RWPE1 (cell line): ENCODE data around the gene PPM1B.

Source experiments
- CTCF ChIA-PET: fragments of 350-600 bp; sonication (Branson Sonifier 250); formaldehyde crosslinking; extraction: SDS; loops from one replicate; lab custom pipeline; 2021; lab: Yijun Ruan, JAX
- POLR2A ChIA-PET: fragments of 400-600 bp; formaldehyde crosslinking; extraction: SDS; loops from one replicate; lab custom pipeline; 2020; ENCODE audit warnings: antibody characterized with exemption; ENCODE audit not compliant: low non-redundant PET; lab: Yijun Ruan, JAX
- DNase-seq: peaks from one replicate; pipeline ENCODE4 v3.0.0; 2012; ENCODE audit warnings: low spot score
- H3K27ac ChIP-seq: fragments of 450-650 bp; 2 replicates; pipeline ENCODE4 v1.5.1; 2017
- CTCF ChIP-seq: fragments of 450-650 bp; conservative IDR thresholded peaks from 2 replicates; pipeline ENCODE4 v1.5.1; 2017; ENCODE audit warnings: low read depth, mild to moderate bottlenecking

The PPM1B gene

GRCh38 chr2:44188696-44189095 lies 20.0 kb downstream of the PPM1B start:
- DNase-seq = no peak
- TF ChIP-seq CTCF = no peak
- ChIA-PET POLR2A (no interaction called here), CTCF (no interaction called here)
- no peak overlapping the region for H3K27ac ChIP-seq

GRCh38 chr2:44189104-44189503 lies 20.4 kb downstream of the PPM1B start:
- no peak for TF ChIP-seq CTCF
- CTCF ChIA-PET = no interaction called here
- POLR2A ChIA-PET = no interaction called here
- DNase-seq = no peak
- H3K27ac ChIP-seq = no peak overlapping the region

GRCh38 chr2:44190526-44190925 lies 21.9 kb downstream of the PPM1B start:
- CTCF ChIA-PET = interaction anchor here (0.5 to 0.8 kb wide), 4 partner anchors 18 to 719 kb away, joined by 3 read pairs; no protein-coding TSS in a partner anchor

GRCh38 chr2:44191739-44192138 lies 23.1 kb downstream of the PPM1B start:
- ChIA-PET CTCF (interaction anchor here (0.7 kb wide), 1 partner anchor 22 kb away, joined by 5 read pairs; no protein-coding TSS in a partner anchor), POLR2A (no interaction called here)
- TF ChIP-seq CTCF = no peak
- DNase-seq = no peak
- H3K27ac ChIP-seq = no peak overlapping the region

More at GRCh38 chr2:44190526-44190925, 21.9 kb downstream of the PPM1B start:
- H3K27ac ChIP-seq = no peak overlapping the region
- DNase-seq = no peak
- no peak for TF ChIP-seq CTCF
- POLR2A ChIA-PET = no interaction called here

- no peak for TF ChIP-seq CTCF
- DNase-seq = no peak
- POLR2A ChIA-PET = no interaction called here
- H3K27ac ChIP-seq = no peak overlapping the region
- CTCF ChIA-PET = no interaction called here
Measured at GRCh38 chr2:44192646-44193045, 24.0 kb downstream of the PPM1B start.

- POLR2A ChIA-PET = no interaction called here
- no peak for TF ChIP-seq CTCF
- CTCF ChIA-PET = no interaction called here
Measured at GRCh38 chr2:44195714-44196113, 27.0 kb downstream of the PPM1B start.

More at GRCh38 chr2:44195714-44196113, 27.0 kb downstream of the PPM1B start:
- no peak for DNase-seq
- no peak overlapping the region for H3K27ac ChIP-seq
